PC-3 (cell line): ENCODE results near the gene KCNJ12. TPM values are rescaled to one million over a fixed set of nuclear protein-coding genes. Genes with fewer than 3 reads are reported as not detected.
"Not testable (repeated sequence)": the region's sequence is repeated elsewhere in the genome, so short reads cannot be mapped to it uniquely, and the experiment has no call there.

Experiments used
- ATAC-seq: fragments of 200-7000 bp; cut with Tn5 transposase; 2 replicates; pipeline ENCODE4 v1.9.1; 2020; ENCODE audit warnings: mild to moderate bottlenecking, moderate library complexity
- BruUV-seq: library from RNA; stranded (reverse); fragments of 400-500 nt; replicated peaks from 2 replicates; lab custom pipeline; 2021; lab: Mats Ljungman, UMichigan
- CTCF ChIA-PET: fragments of 300-600 bp; sonication (Branson Sonifier 250); formaldehyde crosslinking; loops from one replicate; lab custom pipeline; 2022; ENCODE audit warnings: antibody characterized with exemption; lab: Charles Lee
- POLR2A ChIA-PET: fragments of 300-600 bp; sonication (Branson Sonifier 250); formaldehyde crosslinking; loops from one replicate; lab custom pipeline; 2022; ENCODE audit warnings: antibody characterized with exemption; ENCODE audit not compliant: unreplicated experiment; lab: Charles Lee
- DNase-seq: peaks from one replicate; pipeline ENCODE4 v3.0.0-alpha.2; 2015
- H2AFZ ChIP-seq: fragments of 300-600 bp; sonication (generic); 2 replicates; pipeline ENCODE4 v1.6.0; 2016; ENCODE audit warnings: antibody characterized with exemption, low read length
- H3F3A ChIP-seq: fragments of 300-600 bp; sonication (generic); one replicate; pipeline ENCODE4 v1.6.0; 2017; ENCODE audit warnings: antibody characterized with exemption, low read length, control low read depth, mild to moderate bottlenecking; ENCODE audit not compliant: unreplicated experiment
- H3K27ac ChIP-seq: fragments of 300-600 bp; sonication (generic); 2 replicates; pipeline ENCODE4 v1.5.1; 2016; ENCODE audit warnings: mild to moderate bottlenecking, low read length
- H3K27me3 ChIP-seq: fragments of 300-600 bp; sonication (generic); 2 replicates; pipeline ENCODE4 v1.6.1; 2016; ENCODE audit warnings: low read length, mixed read lengths
- H3K36me3 ChIP-seq: fragments of 300-600 bp; sonication (generic); 2 replicates; pipeline ENCODE4 v1.6.1; 2016; ENCODE audit warnings: low read depth, mixed run types, low read length, mixed read lengths
- H3K4me1 ChIP-seq: fragments of 300-600 bp; sonication (generic); 2 replicates; pipeline ENCODE4 v1.5.1; 2016; ENCODE audit warnings: low read length; ENCODE audit not compliant: insufficient read depth
- H3K4me2 ChIP-seq: fragments of 300-600 bp; sonication (generic); 2 replicates; pipeline ENCODE4 v1.6.0; 2016; ENCODE audit warnings: low read length
- H3K4me3 ChIP-seq: fragments of 300-600 bp; sonication (generic); 2 replicates; pipeline ENCODE4 v1.5.1; 2016; ENCODE audit warnings: mild to moderate bottlenecking, low read length, mixed read lengths
- H3K79me2 ChIP-seq: fragments of 300-600 bp; sonication (generic); 2 replicates; pipeline ENCODE4 v1.6.1; 2017; ENCODE audit warnings: low read length, mixed read lengths
- H3K9ac ChIP-seq: fragments of 300-600 bp; sonication (generic); 2 replicates; pipeline ENCODE4 v1.6.0; 2016; ENCODE audit warnings: mild to moderate bottlenecking, low read length
- H3K9me2 ChIP-seq: fragments of 300-600 bp; sonication (generic); replicated peaks from 2 replicates; pipeline ENCODE4 v1.6.1; 2016; ENCODE audit warnings: mixed run types, low read length, mixed read lengths
- H3K9me3 ChIP-seq: fragments of 300-600 bp; sonication (generic); 2 replicates; pipeline ENCODE4 v1.6.1; 2016; ENCODE audit warnings: low read length, mixed read lengths
- H4K20me1 ChIP-seq: fragments of 300-600 bp; sonication (generic); 2 replicates; pipeline ENCODE4 v1.6.1; 2016; ENCODE audit warnings: low read length, mixed read lengths
- CTCF ChIP-seq: fragments of 300-600 bp; sonication (generic); conservative IDR thresholded peaks from 2 replicates; pipeline ENCODE4 v1.5.1; 2017; ENCODE audit warnings: antibody characterized with exemption, low read depth, mild to moderate bottlenecking, low read length
- EZH2 ChIP-seq: fragments of 300-600 bp; sonication (generic); IDR thresholded peaks from one replicate; pipeline ENCODE4 v1.6.1; 2017; ENCODE audit warnings: antibody characterized with exemption, mild to moderate bottlenecking, low read length; ENCODE audit not compliant: unreplicated experiment
- EZH2phosphoT487 ChIP-seq: fragments of 300-600 bp; sonication (generic); IDR thresholded peaks from 2 replicates; pipeline ENCODE4 v1.6.1; 2018; ENCODE audit warnings: mild to moderate bottlenecking, antibody characterized with exemption, low read length, borderline replicate concordance
- intact Hi-C: fragments of 100-400 bp; cut with micrococcal nuclease; formaldehyde crosslinking; loops from 2 replicates; pipeline ENCODE4 v1.9.0; 2023
- total RNA-seq: library from RNA; depleted of rRNA; stranded (reverse); fragments of >200 nt; gene quantifications from 2 replicates; pipeline ENCODE4 v1.2.3, GENCODE V29; 2014

KCNJ12 gene
- total RNA-seq, 1 experiment from 2014 or later, result 11.1 TPM

- Histone ChIP-seq H3K9ac (no peak overlapping the region), H3K4me3 (no peak overlapping the region), H3K4me2 (no peak overlapping the region), H3K27ac (no peak overlapping the region), H3K4me1 (peaks cover 6% of the 10 kb centered on the region), H3F3A (no peaks in the 10 kb centered on the region), H3K36me3 (no peaks in the 10 kb centered on the region), H3K79me2 (no peaks in the 10 kb centered on the region), H2AFZ (no peak overlapping the region), H4K20me1 (no peaks in the 10 kb centered on the region), H3K9me3 (no peaks in the 10 kb centered on the region), H3K9me2 (no peaks in the 10 kb centered on the region), H3K27me3 (0 out of 2 replicates have a peak, but pooled peaks cover under 1% of the 10 kb centered on the region)
- ATAC-seq, result no peak
- no peak for DNase-seq
- no TSS peak for BruUV-seq
- no peak for TF ChIP-seq EZH2phosphoT487
- no peak for TF ChIP-seq EZH2
- TF ChIP-seq CTCF, result no peak
- POLR2A ChIA-PET, result no interaction called here
- intact Hi-C loops, result no loop called here
- CTCF ChIA-PET, result no interaction called here
Measured at GRCh38 chr17:21453144-21453898, 77.2 kb downstream of the KCNJ12 start.

GRCh38 chr17:21454006-21454405 is 77.8 kb downstream of the KCNJ12 start:
- H3K9ac ChIP-seq, H2AFZ ChIP-seq, H3K27ac ChIP-seq, H3K36me3 ChIP-seq, H3K9me2 ChIP-seq, BruUV-seq, CTCF ChIA-PET, H3K27me3 ChIP-seq, ATAC-seq, H3K79me2 ChIP-seq, H3F3A ChIP-seq, H3K4me3 ChIP-seq, POLR2A ChIA-PET, DNase-seq, intact Hi-C loops, H3K9me3 ChIP-seq, H3K4me2 ChIP-seq, H3K4me1 ChIP-seq, H4K20me1 ChIP-seq: not testable (repeated sequence)

GRCh38 chr17:21454441-21454840 is 78.3 kb downstream of the KCNJ12 start:
- intact Hi-C loops, result no loop called here

More at GRCh38 chr17:21454441-21454840, 78.3 kb downstream of the KCNJ12 start:
- no peaks in the 10 kb centered on the region for H3K9me3 ChIP-seq
- CTCF ChIA-PET, result no interaction called here
- H3K9ac ChIP-seq, result no peak overlapping the region
- DNase-seq (no peak), ATAC-seq (no peak)
- POLR2A ChIA-PET, result no interaction called here
- no peaks in the 10 kb centered on the region for H3K9me2 ChIP-seq
- H4K20me1 ChIP-seq, result no peaks in the 10 kb centered on the region
- H3K4me1 ChIP-seq, result peaks cover 6% of the 10 kb centered on the region
- no peaks in the 10 kb centered on the region for H3F3A ChIP-seq
- H2AFZ ChIP-seq, result no peak overlapping the region
- no peaks in the 10 kb centered on the region for H3K36me3 ChIP-seq
- H3K27ac ChIP-seq, result no peak overlapping the region
- H3K27me3 ChIP-seq, result peaks cover 8% of the 10 kb centered on the region; the same call in 1 of the 2 replicates
- no TSS peak for BruUV-seq
- TF ChIP-seq EZH2phosphoT487 (no peak), CTCF (no peak), EZH2 (no peak)
- no peaks in the 10 kb centered on the region for H3K79me2 ChIP-seq
- no peak overlapping the region for H3K4me2 ChIP-seq
- H3K4me3 ChIP-seq, result no peak overlapping the region
